GM12878 (cell line): ENCODE results near the gene CYP27A1. TPM values are rescaled to one million over a fixed set of nuclear protein-coding genes. Genes with fewer than 3 reads are reported as not detected.

ENCODE experiments used
- ATAC-seq: fragments of 200-7000 bp; cut with Tn5 transposase; 3 replicates; pipeline ENCODE4 v1.9.1; 2020; ENCODE audit warnings: mild to moderate bottlenecking, moderate library complexity
- BruUV-seq: library from RNA; stranded (reverse); fragments of 400-500 nt; replicated peaks from 2 replicates; lab custom pipeline; 2021; lab: Mats Ljungman, UMichigan
- CTCF ChIA-PET: fragments of 300-600 bp; sonication (Branson Sonifier 250); formaldehyde crosslinking; extraction: SDS; loops from one replicate; lab custom pipeline; 2021; ENCODE audit warnings: inconsistent platforms; lab: Yijun Ruan, JAX
- POLR2A ChIA-PET: fragments of 350-600 bp; formaldehyde crosslinking; extraction: SDS; loops from one replicate; lab custom pipeline; 2021; ENCODE audit warnings: inconsistent platforms; lab: Charles Lee
- RAD21 ChIA-PET: fragments of 300-600 bp; sonication (Branson Sonifier 250); formaldehyde crosslinking; loops from one replicate; lab custom pipeline; 2023; ENCODE audit warnings: antibody characterized with exemption; ENCODE audit not compliant: unreplicated experiment; lab: Charles Lee
- SMC1A ChIA-PET: fragments of 300-600 bp; sonication (Branson Sonifier 250); formaldehyde crosslinking; loops from one replicate; lab custom pipeline; 2023; ENCODE audit not compliant: unreplicated experiment, uncharacterized antibody; lab: Charles Lee
- DNase-seq: peaks from one replicate; pipeline ENCODE4 v3.0.0-alpha.2; 2011; ENCODE audit warnings: low read depth, low spot score
- FAIRE-seq: peaks from 3 replicates; lab custom pipeline; 2011; peaks lifted over from hg19 to GRCh38; lab: Jason Lieb, UNC
- H2AFZ ChIP-seq: 2 replicates; pipeline ENCODE4 v1.6.0; 2011; ENCODE audit warnings: low read depth, low read length, control low read depth; ENCODE audit not compliant: control insufficient read depth
- H3K27ac ChIP-seq: 2 replicates; pipeline ENCODE4 v1.5.1; 2011; ENCODE audit warnings: control low read depth; ENCODE audit not compliant: control insufficient read depth, insufficient read depth
- H3K27me3 ChIP-seq, 2 experiments: replicated peaks in 1 of 2; 2 replicates each; pipeline versions ENCODE4 v1.6.0 to v1.6.1; 2011; ENCODE audit warnings: low read length in 1 of 2; ENCODE audit not compliant: control insufficient read depth in 2 of 2, insufficient read depth in 2 of 2
- H3K36me3 ChIP-seq, 2 experiments: 2 replicates each; pipeline ENCODE4 v1.5.1; 2011; ENCODE audit warnings: low read length in 1 of 2; ENCODE audit not compliant: control insufficient read depth in 2 of 2, insufficient read depth in 2 of 2
- H3K4me1 ChIP-seq: 2 replicates; pipeline ENCODE4 v1.6.1; 2011; ENCODE audit warnings: mild to moderate bottlenecking, low read length, moderate library complexity, mixed read lengths; ENCODE audit not compliant: control insufficient read depth, insufficient read depth
- H3K4me2 ChIP-seq: 2 replicates; pipeline ENCODE4 v1.6.0; 2011; ENCODE audit warnings: control low read depth; ENCODE audit not compliant: control insufficient read depth, insufficient read depth
- H3K4me3 ChIP-seq: fragments of 200-600 bp; sonication (generic); 2 replicates; pipeline ENCODE4 v1.5.1; 2016
- H3K79me2 ChIP-seq: 2 replicates; pipeline ENCODE4 v1.6.0; 2011; ENCODE audit warnings: low read length; ENCODE audit not compliant: control insufficient read depth, insufficient read depth
- H3K9ac ChIP-seq: 2 replicates; pipeline ENCODE4 v1.8.0; 2011; ENCODE audit warnings: low read length, control low read depth, mixed read lengths; ENCODE audit not compliant: control insufficient read depth, insufficient read depth
- H3K9me3 ChIP-seq: replicated peaks from 3 replicates; pipeline ENCODE4 v1.5.1; 2011; ENCODE audit warnings: mild to moderate bottlenecking, low read length; ENCODE audit not compliant: control insufficient read depth, insufficient read depth
- H4K20me1 ChIP-seq: 2 replicates; pipeline ENCODE4 v1.6.0; 2011; ENCODE audit not compliant: control insufficient read depth, insufficient read depth
- CEBPB ChIP-seq, 2 experiments: fragments of 150-350 bp in 1 of 2; IDR thresholded peaks; 2 replicates each; pipeline ENCODE4 v1.6.1; 2012 to 2014; ENCODE audit warnings: low read depth in 2 of 2, low read length in 2 of 2, borderline replicate concordance in 1 of 2, inconsistent platforms in 1 of 2
- CHD2 ChIP-seq: IDR thresholded peaks from 2 replicates; pipeline ENCODE4 v1.6.1; 2011; ENCODE audit warnings: low read depth, low read length, improper control_type of control experiment, borderline replicate concordance
- CTCF ChIP-seq, 3 experiments: IDR thresholded peaks in 2 of 3; conservative IDR thresholded peaks in 1 of 3; 2 replicates each; pipeline ENCODE4 v1.5.1; 2011; ENCODE audit warnings: low read depth in 3 of 3, low read length in 3 of 3, mild to moderate bottlenecking in 3 of 3, control low read depth in 2 of 3, moderate library complexity in 2 of 3, inconsistent platforms in 1 of 3, mixed read lengths in 1 of 3; ENCODE audit not compliant: control insufficient read depth in 2 of 3, insufficient read depth in 1 of 3; ENCODE audit errors: extremely low read depth in 1 of 3
- E2F8 ChIP-seq: fragments of 450-650 bp; IDR thresholded peaks from 2 replicates; pipeline ENCODE4 v1.6.1; 2018; ENCODE audit warnings: mild to moderate bottlenecking, low read depth, moderate library complexity; ENCODE audit not compliant: partially characterized antibody
- JUNB ChIP-seq: IDR thresholded peaks from 2 replicates; pipeline ENCODE4 v1.6.1; 2016; ENCODE audit warnings: antibody characterized with exemption, mild to moderate bottlenecking
- NKRF ChIP-seq: fragments of 450-650 bp; conservative IDR thresholded peaks from 2 replicates; pipeline ENCODE4 v1.6.1; 2017; ENCODE audit warnings: mild to moderate bottlenecking, moderate library complexity
- RCOR1 ChIP-seq: conservative IDR thresholded peaks from 2 replicates; pipeline ENCODE4 v1.6.1; 2012; ENCODE audit warnings: low read depth, low read length, improper control_type of control experiment
- SKIL ChIP-seq: fragments of 450-650 bp; IDR thresholded peaks from 2 replicates; pipeline ENCODE4 v1.6.1; 2017; ENCODE audit warnings: mild to moderate bottlenecking, low read depth, inconsistent platforms; ENCODE audit not compliant: poor library complexity, severe bottlenecking
- SMAD5 ChIP-seq: IDR thresholded peaks from 2 replicates; pipeline ENCODE4 v1.6.1; 2016; ENCODE audit warnings: antibody characterized with exemption, low read depth
- ZZZ3 ChIP-seq: IDR thresholded peaks from 2 replicates; pipeline ENCODE4 v1.6.1; 2011; ENCODE audit warnings: low read depth; ENCODE audit not compliant: control insufficient read depth, insufficient read length
- WGBS: methylation state at CpG from one replicate; pipeline ENCODE4 v1.1.6; 2016; ENCODE audit warnings: low lambda C conversion rate; ENCODE audit not compliant: insufficient replicate concordance, insufficient coverage; ENCODE audit errors: missing lambda C conversion rate; 5-methylcytosine and 5-hydroxymethylcytosine counted together
- in situ Hi-C: fragments of 300-500 bp; cut with MboI; formaldehyde crosslinking; loops from 9 replicates; pipeline ENCODE4 v1.14.3; 2018; ENCODE audit warnings: mixed read lengths
- intact Hi-C: fragments of 100-400 bp; cut with micrococcal nuclease; formaldehyde crosslinking; loops from one replicate; pipeline ENCODE4 v1.14.2; 2022; ENCODE audit not compliant: unreplicated experiment
- polyA plus RNA-seq, 11 experiments: library from polyadenylated mRNA; depleted of rRNA in 4 of 11; unstranded in 6 of 11; stranded (reverse) in 5 of 11; fragments of >200 nt; fragmentation: Nextera tagmentation in 4 of 11; fragmentation: Illumina TruSeq in 1 of 11; extraction: Ambion mirVana in 4 of 11; extraction: Trizol in 1 of 11; gene quantifications; 1 replicate in 1 of 11; 2 replicates in 10 of 11; pipeline versions ENCODE4 v1.2.1 to v1.2.3, GENCODE V29; 2011 to 2016; ENCODE audit warnings: inconsistent platforms in 2 of 11, missing spikeins in 2 of 11, low read depth in 1 of 11
- total RNA-seq, 4 experiments: library from RNA; depleted of rRNA in 3 of 4; stranded (reverse); fragments of >200 nt in 3 of 4; fragmentation: Illumina TruSeq in 1 of 4; extraction: Trizol in 1 of 4; gene quantifications; 2 replicates each; pipeline versions ENCODE4 v1.2.1 to v1.2.3, GENCODE V29; 2013 to 2021
- TF ChIP-seq, protein P1 (sequence below): IDR thresholded peaks from 2 replicates; pipeline ENCODE4 v1.6.1; 2011; ENCODE audit warnings: mild to moderate bottlenecking, low read depth, low read length, moderate library complexity; ENCODE audit not compliant: insufficient replicate concordance

Gene CYP27A1
- total and polyA plus RNA-seq, 10 of the 15 experiments (the other 5 are each of a cell fraction or from before 2014, with no cell fraction given): 0.11 to 0.72 (median 0.18) TPM; not detected in 2

GRCh38 chr2:218815649-218816048 lies 33.7 kb downstream of the CYP27A1 start (continued):
- TF ChIP-seq NKRF (no peak), CHD2 (no peak), ZZZ3 (no peak)
- TF ChIP-seq, protein P1, sequence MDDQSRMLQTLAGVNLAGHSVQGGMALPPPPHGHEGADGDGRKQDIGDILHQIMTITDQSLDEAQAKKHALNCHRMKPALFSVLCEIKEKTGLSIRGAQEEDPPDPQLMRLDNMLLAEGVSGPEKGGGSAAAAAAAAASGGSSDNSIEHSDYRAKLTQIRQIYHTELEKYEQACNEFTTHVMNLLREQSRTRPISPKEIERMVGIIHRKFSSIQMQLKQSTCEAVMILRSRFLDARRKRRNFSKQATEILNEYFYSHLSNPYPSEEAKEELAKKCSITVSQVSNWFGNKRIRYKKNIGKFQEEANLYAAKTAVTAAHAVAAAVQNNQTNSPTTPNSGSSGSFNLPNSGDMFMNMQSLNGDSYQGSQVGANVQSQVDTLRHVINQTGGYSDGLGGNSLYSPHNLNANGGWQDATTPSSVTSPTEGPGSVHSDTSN: no peak

- intact Hi-C loops (no loop called here), in situ Hi-C loops (no loop called here)
- ATAC-seq (no peak), FAIRE-seq (no peak), DNase-seq (no peak)
- Histone ChIP-seq H3K9me3 (no peaks in the 10 kb centered on the region), H3K27me3 (no peaks in the 10 kb centered on the region; a peak in 1 of 4 replicates), H3K4me1 (no peaks in the 10 kb centered on the region), H2AFZ (no peak overlapping the region), H3K9ac (no peak overlapping the region), H4K20me1 (no peaks in the 10 kb centered on the region), H3K27ac (no peak overlapping the region), H3K4me3 (no peak overlapping the region), H3K4me2 (no peak overlapping the region), H3K36me3 (no peaks in the 10 kb centered on the region), H3K79me2 (no peaks in the 10 kb centered on the region)
- RAD21 ChIA-PET: interaction anchor here (0.9 kb wide), 1 partner anchor 58 kb away, joined by 3 read pairs; no protein-coding TSS in a partner anchor
- BruUV-seq: no TSS peak
- CTCF ChIA-PET: no interaction called here
- POLR2A ChIA-PET: no interaction called here
- SMC1A ChIA-PET: no interaction called here
- 17% methylated on average over 2 of the region's 2 CpGs for WGBS
- TF ChIP-seq CEBPB (IDR thresholded peaks at IDR 0.05; ENCODE audit: borderline replicate concordance in 1 of 2, low read depth in 2 of 2, low read length in 2 of 2) (no peak), JUNB (no peak), CTCF (IDR thresholded peaks at IDR 0.05 in 2 of 3, conservative IDR thresholded peaks at IDR 0.05 in 1 of 3; ENCODE audit: control insufficient read depth in 2 of 3, extremely low read depth in 1 of 3, insufficient read depth in 1 of 3, low read depth in 3 of 3, low read length in 3 of 3) (no peak), RCOR1 (no peak), SMAD5 (no peak), E2F8 (no peak), SKIL (no peak)
Measured at GRCh38 chr2:218816561-218817011, 34.6 kb downstream of the CYP27A1 start.
